ENCODE results near the gene NRL.

- TF ChIP-seq CTCF (IDR thresholded peaks at IDR 0.05): no peak
- TF ChIP-seq ZFX (IDR thresholded peaks at IDR 0.05; ENCODE audit: borderline replicate concordance): no peak
These were observed 7.7 kb upstream of the NRL start for GRCh38 chr14:24122416-24122815.

All from 22Rv1 (cell line).